MCF 10A (cell line): ENCODE data around the gene PTX4. TPM values are rescaled to one million over a fixed set of nuclear protein-coding genes. Genes with fewer than 3 reads are reported as not detected.

Experiments
- BruUV-seq: library from RNA; stranded (reverse); fragments of 400-500 nt; replicated peaks from 2 replicates; lab custom pipeline; 2021; lab: Mats Ljungman, UMichigan
- CTCF ChIA-PET: fragments of 300-600 bp; sonication (Branson Sonifier 250); formaldehyde crosslinking; extraction: SDS; loops from one replicate; lab custom pipeline; 2021; ENCODE audit warnings: antibody characterized with exemption, inconsistent platforms; lab: Yijun Ruan, JAX
- POLR2A ChIA-PET: fragments of 300-600, 350-650 bp; sonication (Branson Sonifier 250); formaldehyde crosslinking; extraction: SDS; loops from one replicate; lab custom pipeline; 2020; ENCODE audit warnings: antibody characterized with exemption, inconsistent platforms; lab: Yijun Ruan, JAX
- DNase-seq: peaks from one replicate; pipeline ENCODE4 v3.0.0-alpha.2; 2018; ENCODE audit not compliant: unreplicated experiment
- H3K27ac Mint-ChIP-seq: one replicate; pipeline ENCODE4 v1.8.0; 2022; ENCODE audit warnings: mild to moderate bottlenecking, low read depth, mixed read lengths; ENCODE audit not compliant: unreplicated experiment
- H3K27me3 Mint-ChIP-seq: one replicate; pipeline ENCODE4 v1.8.0; 2022; ENCODE audit warnings: mixed read lengths; ENCODE audit not compliant: insufficient read depth, unreplicated experiment
- H3K36me3 Mint-ChIP-seq: one replicate; pipeline ENCODE4 v1.8.0; 2022; ENCODE audit warnings: mild to moderate bottlenecking, moderate library complexity, mixed read lengths; ENCODE audit not compliant: insufficient read depth, unreplicated experiment
- H3K4me1 Mint-ChIP-seq: one replicate; pipeline ENCODE4 v1.8.0; 2022; ENCODE audit warnings: mixed read lengths; ENCODE audit not compliant: insufficient read depth, unreplicated experiment
- H3K4me3 Mint-ChIP-seq: one replicate; pipeline ENCODE4 v1.8.0; 2022; ENCODE audit warnings: mild to moderate bottlenecking, moderate library complexity, mixed read lengths; ENCODE audit not compliant: unreplicated experiment
- H3K9me3 Mint-ChIP-seq: one replicate; pipeline ENCODE4 v1.8.0; 2022; ENCODE audit warnings: mixed read lengths; ENCODE audit not compliant: unreplicated experiment
- intact Hi-C: fragments of 100-400 bp; cut with micrococcal nuclease; formaldehyde crosslinking; loops from 2 replicates; pipeline ENCODE4 v1.14.1; 2022
- total RNA-seq: library from RNA; stranded (reverse); gene quantifications from 2 replicates; pipeline ENCODE4 v1.2.3, GENCODE V29; 2022
- TF ChIP-seq, protein P1 (sequence below): fragments of 200-600 bp; IDR thresholded peaks from one replicate; pipeline ENCODE4 v1.8.0; 2022; ENCODE audit warnings: antibody characterized with exemption, mild to moderate bottlenecking; ENCODE audit not compliant: unreplicated experiment

The PTX4 gene
- total RNA-seq, 1 experiment from 2014 or later, result not detected

DNA sequence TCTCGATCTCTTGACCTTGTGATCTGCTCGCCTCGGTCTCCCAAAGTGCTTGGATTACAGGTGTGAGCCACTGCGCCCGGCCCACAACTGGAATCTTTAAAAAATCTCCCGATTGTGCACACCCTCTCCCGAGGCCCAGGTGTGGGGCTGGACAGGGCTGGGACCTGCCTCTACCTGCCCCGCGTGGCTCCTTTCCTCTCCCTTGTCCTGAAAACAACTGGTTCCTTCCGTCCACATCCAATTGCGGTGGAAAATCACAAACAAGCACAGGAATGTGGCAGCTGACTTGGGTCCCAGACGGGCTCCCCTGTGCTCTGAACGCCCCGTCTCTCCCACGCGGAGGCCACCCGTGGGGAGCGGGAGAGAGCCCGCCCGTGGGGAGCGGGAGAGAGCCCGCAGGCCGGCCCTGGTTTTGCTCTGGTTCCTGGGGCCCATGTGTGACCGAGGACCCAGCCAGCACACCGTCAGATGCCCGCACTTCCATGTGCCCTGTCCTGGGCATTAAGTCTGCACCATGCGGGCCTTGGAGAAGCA is 41.7 kb upstream of the PTX4 start:
- BruUV-seq, result no TSS peak
- Mint-ChIP-seq H3K4me3 (no peak overlapping the region), H3K36me3 (no peaks in the 10 kb centered on the region), H3K9me3 (no peaks in the 10 kb centered on the region), H3K27ac (no peak overlapping the region), H3K4me1 (no peaks in the 10 kb centered on the region), H3K27me3 (no peaks in the 10 kb centered on the region)
- intact Hi-C loops, result no loop called here
- DNase-seq, result no peak
- TF ChIP-seq, protein P1, sequence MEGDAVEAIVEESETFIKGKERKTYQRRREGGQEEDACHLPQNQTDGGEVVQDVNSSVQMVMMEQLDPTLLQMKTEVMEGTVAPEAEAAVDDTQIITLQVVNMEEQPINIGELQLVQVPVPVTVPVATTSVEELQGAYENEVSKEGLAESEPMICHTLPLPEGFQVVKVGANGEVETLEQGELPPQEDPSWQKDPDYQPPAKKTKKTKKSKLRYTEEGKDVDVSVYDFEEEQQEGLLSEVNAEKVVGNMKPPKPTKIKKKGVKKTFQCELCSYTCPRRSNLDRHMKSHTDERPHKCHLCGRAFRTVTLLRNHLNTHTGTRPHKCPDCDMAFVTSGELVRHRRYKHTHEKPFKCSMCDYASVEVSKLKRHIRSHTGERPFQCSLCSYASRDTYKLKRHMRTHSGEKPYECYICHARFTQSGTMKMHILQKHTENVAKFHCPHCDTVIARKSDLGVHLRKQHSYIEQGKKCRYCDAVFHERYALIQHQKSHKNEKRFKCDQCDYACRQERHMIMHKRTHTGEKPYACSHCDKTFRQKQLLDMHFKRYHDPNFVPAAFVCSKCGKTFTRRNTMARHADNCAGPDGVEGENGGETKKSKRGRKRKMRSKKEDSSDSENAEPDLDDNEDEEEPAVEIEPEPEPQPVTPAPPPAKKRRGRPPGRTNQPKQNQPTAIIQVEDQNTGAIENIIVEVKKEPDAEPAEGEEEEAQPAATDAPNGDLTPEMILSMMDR, result no peak
- CTCF ChIA-PET, result no interaction called here
- POLR2A ChIA-PET, result no interaction called here

DNA sequence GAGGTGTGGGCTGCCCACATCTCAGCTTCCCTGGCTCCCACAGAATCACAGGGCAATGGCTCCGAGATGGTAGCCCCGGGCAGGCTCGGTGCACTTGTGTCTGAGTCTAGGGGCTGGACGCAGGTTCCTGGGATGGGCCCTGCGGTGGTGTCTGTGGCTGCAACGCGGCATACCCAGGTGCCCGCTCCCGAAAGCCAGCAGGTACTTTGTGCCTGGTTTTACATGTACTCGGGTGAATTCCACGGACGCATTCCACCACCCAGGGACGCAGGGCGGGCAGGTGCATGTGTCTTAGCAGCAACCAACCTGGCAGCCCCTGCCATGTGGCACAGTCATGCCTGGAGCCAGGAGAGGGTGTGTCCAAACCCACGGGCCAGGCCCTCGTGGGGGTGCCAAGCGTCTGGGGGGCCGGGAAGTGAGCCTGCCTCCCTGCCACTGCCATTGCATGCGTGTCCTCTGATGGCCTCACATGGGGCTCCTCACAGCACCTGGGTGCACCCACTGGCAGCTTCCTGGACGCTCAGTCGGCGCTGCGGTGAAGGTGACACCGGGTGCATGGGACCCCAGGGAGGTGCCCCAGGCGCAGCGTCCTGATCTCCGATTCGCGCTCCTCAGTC is 40.3 kb upstream of the PTX4 start:
- intact Hi-C loops, result no loop called here
- ChIA-PET POLR2A (no interaction called here), CTCF (interaction anchor here (0.6 kb wide), 1 partner anchor 45 kb away, joined by 3 read pairs; no protein-coding TSS in a partner anchor)
- H3K36me3 Mint-ChIP-seq, result no peaks in the 10 kb centered on the region
- no peak for DNase-seq
- H3K4me1 Mint-ChIP-seq, result no peaks in the 10 kb centered on the region
- H3K27me3 Mint-ChIP-seq, result no peaks in the 10 kb centered on the region
- TF ChIP-seq, protein P1, result no peak
- H3K27ac Mint-ChIP-seq, result no peak overlapping the region
- no TSS peak for BruUV-seq
- H3K4me3 Mint-ChIP-seq, result no peak overlapping the region
- no peaks in the 10 kb centered on the region for H3K9me3 Mint-ChIP-seq

DNA sequence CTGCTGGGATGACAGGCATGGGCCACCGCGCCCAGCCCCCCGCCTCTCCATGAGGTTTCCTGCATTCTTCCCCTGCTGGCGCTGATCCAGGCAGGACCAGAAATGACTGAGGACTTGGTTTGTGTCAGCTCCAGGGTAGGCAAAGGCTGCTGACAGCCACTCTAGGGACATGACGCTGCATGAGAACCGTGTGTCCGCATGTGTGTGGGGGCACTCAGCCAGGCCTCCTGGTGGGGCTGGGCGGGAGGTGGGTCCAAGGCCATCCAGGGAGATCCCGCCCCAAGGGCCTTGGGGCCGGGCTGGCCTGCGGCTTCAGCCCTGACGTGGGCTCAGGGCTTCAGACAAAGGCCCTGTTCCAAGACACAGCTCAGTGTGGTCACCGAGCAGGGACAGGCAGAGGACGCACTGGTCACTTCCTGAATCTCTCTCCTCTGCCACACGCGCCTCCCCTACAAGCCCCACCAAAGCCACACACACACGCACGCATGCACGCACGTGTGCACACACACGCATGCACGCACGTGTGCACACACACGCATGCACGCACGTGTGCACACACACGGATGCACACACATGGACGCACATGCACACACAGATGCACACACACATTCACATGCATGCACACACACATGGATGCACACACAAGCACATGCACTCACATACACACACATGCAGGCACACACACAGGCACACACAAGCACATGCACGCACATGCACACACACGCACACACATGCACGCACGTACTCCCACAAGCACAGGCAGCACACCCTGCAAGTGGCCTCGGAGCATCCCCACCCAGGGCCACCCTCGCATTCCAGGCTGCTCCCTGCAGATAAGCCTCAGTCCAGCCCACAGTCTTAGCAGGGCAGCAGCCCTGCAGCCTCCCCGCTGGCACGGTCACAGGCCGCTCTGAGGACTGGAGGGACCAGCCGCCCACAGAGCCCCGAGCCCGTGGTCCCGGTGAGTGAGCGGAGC is 39.4 kb upstream of the PTX4 start:
- DNase-seq, result no peak
- POLR2A ChIA-PET, result interaction anchor here (0.7 kb wide), 1 partner anchor 84 kb away, joined by 3 read pairs; the partner anchor contains the start of genes CRAMP1 and IFT140
- TF ChIP-seq, protein P1, result no peak

More for the DNA sequence above, 39.4 kb upstream of the PTX4 start:
- Mint-ChIP-seq H3K4me1 (no peaks in the 10 kb centered on the region), H3K27me3 (no peaks in the 10 kb centered on the region), H3K4me3 (no peak overlapping the region), H3K27ac (no peak overlapping the region), H3K36me3 (peaks cover 3% of the 10 kb centered on the region), H3K9me3 (no peaks in the 10 kb centered on the region)
- no TSS peak for BruUV-seq
- CTCF ChIA-PET, result interaction anchor here (0.6 to 0.7 kb wide), 2 partner anchors 56 to 532 kb away, joined by 3 to 4 read pairs; no protein-coding TSS in a partner anchor
- intact Hi-C loops, result no loop called here
